Measurements from ENCODE around the gene KRT23.

GRCh38 chr17:40931311-40931710, 6.1 kb downstream of the KRT23 start:
- TF ChIP-seq, protein P1, sequence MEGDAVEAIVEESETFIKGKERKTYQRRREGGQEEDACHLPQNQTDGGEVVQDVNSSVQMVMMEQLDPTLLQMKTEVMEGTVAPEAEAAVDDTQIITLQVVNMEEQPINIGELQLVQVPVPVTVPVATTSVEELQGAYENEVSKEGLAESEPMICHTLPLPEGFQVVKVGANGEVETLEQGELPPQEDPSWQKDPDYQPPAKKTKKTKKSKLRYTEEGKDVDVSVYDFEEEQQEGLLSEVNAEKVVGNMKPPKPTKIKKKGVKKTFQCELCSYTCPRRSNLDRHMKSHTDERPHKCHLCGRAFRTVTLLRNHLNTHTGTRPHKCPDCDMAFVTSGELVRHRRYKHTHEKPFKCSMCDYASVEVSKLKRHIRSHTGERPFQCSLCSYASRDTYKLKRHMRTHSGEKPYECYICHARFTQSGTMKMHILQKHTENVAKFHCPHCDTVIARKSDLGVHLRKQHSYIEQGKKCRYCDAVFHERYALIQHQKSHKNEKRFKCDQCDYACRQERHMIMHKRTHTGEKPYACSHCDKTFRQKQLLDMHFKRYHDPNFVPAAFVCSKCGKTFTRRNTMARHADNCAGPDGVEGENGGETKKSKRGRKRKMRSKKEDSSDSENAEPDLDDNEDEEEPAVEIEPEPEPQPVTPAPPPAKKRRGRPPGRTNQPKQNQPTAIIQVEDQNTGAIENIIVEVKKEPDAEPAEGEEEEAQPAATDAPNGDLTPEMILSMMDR (conservative IDR thresholded peaks at IDR 0.05; ENCODE audit: low read length), result no peak
- no peak for TF ChIP-seq EZH2phosphoT487 (IDR thresholded peaks at IDR 0.05; ENCODE audit: borderline replicate concordance)
